SK-N-MC (cell line): ENCODE data around the gene PRKX.
"Not testable (repeated sequence)": the region's sequence is repeated elsewhere in the genome, so short reads cannot be mapped to it uniquely, and the experiment has no call there.

ENCODE experiments used
- EZH2 ChIP-seq: fragments of 200-600 bp; sonication (generic); IDR thresholded peaks from one replicate; pipeline ENCODE4 v1.6.1; 2017; ENCODE audit warnings: antibody characterized with exemption
- FOXP2 ChIP-seq: optimal IDR thresholded peaks from 2 replicates; pipeline ENCODE3; 2011; ENCODE audit warnings: mild to moderate bottlenecking, moderate library complexity; ENCODE audit not compliant: insufficient read depth; ENCODE audit errors: extremely low read length, control extremely low read depth
- POLR2AphosphoS5 ChIP-seq: IDR thresholded peaks from 2 replicates; pipeline ENCODE4 v1.6.1; 2012; ENCODE audit warnings: mild to moderate bottlenecking, low read depth, low read length, borderline replicate concordance

DNA sequence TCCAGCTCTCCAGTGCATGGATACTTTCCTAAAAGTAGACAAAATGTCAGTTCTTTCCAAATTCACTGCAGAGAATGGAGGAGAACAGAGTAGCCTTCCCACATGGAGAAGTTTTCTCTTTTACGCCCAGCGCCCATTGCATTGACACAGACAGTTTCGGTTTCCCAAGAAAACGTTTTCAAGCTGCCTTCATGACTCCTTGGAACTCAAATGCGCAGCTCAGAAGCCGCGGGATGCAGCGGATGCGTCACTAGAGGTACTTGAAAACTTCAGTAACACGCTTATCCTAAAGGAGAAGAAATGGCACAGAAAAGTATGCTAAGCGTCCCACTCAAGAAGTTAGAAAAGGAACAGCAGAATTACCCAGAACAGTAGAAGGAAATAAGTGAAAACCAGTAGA is 23.1 kb upstream of the PRKX start:
- not testable (repeated sequence) for TF ChIP-seq EZH2, POLR2AphosphoS5, FOXP2
